Fibroblast of lung (primary cell): ENCODE data around the gene CAMSAP2. TPM values are rescaled to one million over a fixed set of nuclear protein-coding genes. Genes with fewer than 3 reads are reported as not detected.
A peak's percentile ranks its signal among the peaks of the same experiment; 100 is the strongest.

Experiments
- DNase-seq, 2 donors: peaks; one replicate each; pipeline versions ENCODE4 v3.0.0 to v3.0.0-alpha.2; 2010; ENCODE audit warnings: low read depth in 2 of 2
- H2AFZ ChIP-seq: 2 replicates; pipeline ENCODE4 v1.5.1; 2012; ENCODE audit warnings: low read length, control low read depth, inconsistent platforms
- H3K27ac ChIP-seq: 2 replicates; pipeline ENCODE4 v1.5.1; 2011; ENCODE audit warnings: low read length, control low read depth; ENCODE audit not compliant: insufficient read depth
- H3K27me3 ChIP-seq: 2 replicates; pipeline ENCODE4 v1.5.1; 2011; ENCODE audit warnings: mild to moderate bottlenecking, low read length; ENCODE audit not compliant: control insufficient read depth, insufficient read depth
- H3K36me3 ChIP-seq: 2 replicates; pipeline ENCODE4 v1.5.1; 2011; ENCODE audit warnings: low read length; ENCODE audit not compliant: control insufficient read depth, insufficient read depth
- H3K4me1 ChIP-seq: 2 replicates; pipeline ENCODE4 v1.5.1; 2011; ENCODE audit warnings: low read length; ENCODE audit not compliant: control insufficient read depth, insufficient read depth; ENCODE audit errors: extremely low read depth
- H3K4me2 ChIP-seq: 2 replicates; pipeline ENCODE4 v1.5.1; 2011; ENCODE audit warnings: low read length, control low read depth; ENCODE audit not compliant: insufficient read depth; ENCODE audit errors: extremely low read depth
- H3K4me3 ChIP-seq, 4 experiments: fragments of 200-600 bp in 1 of 4; sonication (generic) in 1 of 4; replicated peaks in 1 of 4; 2 replicates each; pipeline ENCODE4 v1.5.1; 2011 to 2016; ENCODE audit warnings: low read length in 4 of 4, low read depth in 3 of 4, mild to moderate bottlenecking in 3 of 4, control low read depth in 2 of 4, inconsistent platforms in 1 of 4, mixed read lengths in 1 of 4; ENCODE audit not compliant: insufficient read depth in 1 of 4; ENCODE audit errors: control extremely low read depth in 1 of 4
- H3K79me2 ChIP-seq: 2 replicates; pipeline ENCODE4 v1.5.1; 2012; ENCODE audit warnings: mild to moderate bottlenecking, low read length, inconsistent platforms; ENCODE audit not compliant: control insufficient read depth, insufficient read depth
- H3K9ac ChIP-seq: 2 replicates; pipeline ENCODE4 v1.5.1; 2011; ENCODE audit warnings: mild to moderate bottlenecking, low read length, control low read depth; ENCODE audit not compliant: insufficient read depth
- H3K9me3 ChIP-seq: 2 replicates; pipeline ENCODE4 v1.5.1; 2012; ENCODE audit warnings: low read depth, low read length; ENCODE audit not compliant: control insufficient read depth, insufficient read depth
- H4K20me1 ChIP-seq: 2 replicates; pipeline ENCODE4 v1.5.1; 2011; ENCODE audit warnings: low read length; ENCODE audit not compliant: control insufficient read depth, insufficient read depth; ENCODE audit errors: extremely low read depth
- CTCF ChIP-seq, 2 donors: IDR thresholded peaks in 1 of 2; conservative IDR thresholded peaks in 1 of 2; 1 replicate in 1 of 2; 2 replicates in 1 of 2; pipeline ENCODE4 v1.5.1; 2011 to 2012; ENCODE audit warnings: low read length in 2 of 2, control low read depth in 1 of 2, inconsistent platforms in 1 of 2, low read depth in 1 of 2, mild to moderate bottlenecking in 1 of 2
- EZH2 ChIP-seq: IDR thresholded peaks from 2 replicates; pipeline ENCODE4 v1.5.1; 2012; ENCODE audit warnings: low read length, control low read depth, mild to moderate bottlenecking; ENCODE audit errors: missing control alignments
- polyA plus RNA-seq, 2 donors: library from polyadenylated mRNA; depleted of rRNA in 1 of 2; stranded (reverse) in 1 of 2; unstranded in 1 of 2; fragments of >200 nt; gene quantifications; 2 replicates each; pipeline ENCODE4 v1.2.1, GENCODE V29; 2011 to 2012; ENCODE audit warnings: missing spikeins in 1 of 2
- total RNA-seq: library from RNA; depleted of rRNA; stranded (reverse); fragments of >200 nt; gene quantifications from 2 replicates; pipeline ENCODE4 v1.2.1, GENCODE V29; 2014

Gene CAMSAP2
- total and polyA plus RNA-seq, 2 donors (not counting 1 experiment from before 2014, with no cell fraction given) = 22.3 to 32.5 TPM

- Histone ChIP-seq H4K20me1 (no peaks in the 10 kb centered on the region), H3K9ac (no peak overlapping the region), H3K27me3 (no peaks in the 10 kb centered on the region), H3K4me3 (no peak overlapping the region), H3K4me1 (peaks cover 11% of the 10 kb centered on the region), H3K9me3 (no peaks in the 10 kb centered on the region), H2AFZ (no peak overlapping the region), H3K4me2 (no peak overlapping the region), H3K79me2 (peaks cover 3% of the 10 kb centered on the region), H3K27ac (no peak overlapping the region), H3K36me3 (no peaks in the 10 kb centered on the region)
- no peak for DNase-seq
- TF ChIP-seq EZH2 (no peak), CTCF (conservative IDR thresholded peaks at IDR 0.05 in 1 of 2, IDR thresholded peaks at IDR 0.05 in 1 of 2; ENCODE audit: low read depth in 1 of 2, low read length in 2 of 2) (no peak)
Observed at GRCh38 chr1:200834383-200834782, 95.7 kb downstream of the CAMSAP2 start.

GRCh38 chr1:200836213-200836612 lies 97.5 kb downstream of the CAMSAP2 start:
- H4K20me1 ChIP-seq = no peaks in the 10 kb centered on the region
- TF ChIP-seq EZH2 = no peak
- TF ChIP-seq CTCF (conservative IDR thresholded peaks at IDR 0.05 in 1 of 2, IDR thresholded peaks at IDR 0.05 in 1 of 2; ENCODE audit: low read depth in 1 of 2, low read length in 2 of 2) = no peak
- H3K27me3 ChIP-seq = no peaks in the 10 kb centered on the region
- no peak overlapping the region for H2AFZ ChIP-seq
- no peak overlapping the region for H3K4me2 ChIP-seq
- H3K9ac ChIP-seq = no peak overlapping the region
- H3K4me3 ChIP-seq = no peak overlapping the region
- no peaks in the 10 kb centered on the region for H3K36me3 ChIP-seq
- H3K27ac ChIP-seq = no peak overlapping the region
- DNase-seq = no peak
- peaks cover 11% of the 10 kb centered on the region for H3K4me1 ChIP-seq
- H3K9me3 ChIP-seq = no peaks in the 10 kb centered on the region
- H3K79me2 ChIP-seq = peaks cover 3% of the 10 kb centered on the region

GRCh38 chr1:200837931-200838571 lies 99.4 kb downstream of the CAMSAP2 start:
- no peaks in the 10 kb centered on the region for H3K27me3 ChIP-seq
- no peaks in the 10 kb centered on the region for H3K9me3 ChIP-seq
- H3K4me3 ChIP-seq = no peak overlapping the region
- H2AFZ ChIP-seq = no peak overlapping the region
- peaks cover 3% of the 10 kb centered on the region for H3K79me2 ChIP-seq
- H3K9ac ChIP-seq = no peak overlapping the region
- TF ChIP-seq CTCF (conservative IDR thresholded peaks at IDR 0.05 in 1 of 2, IDR thresholded peaks at IDR 0.05 in 1 of 2; ENCODE audit: low read depth in 1 of 2, low read length in 2 of 2) (peak in 1 of 2 donors; percentile 32), EZH2 (no peak)
- H4K20me1 ChIP-seq = no peaks in the 10 kb centered on the region
- peak overlapping the region; percentile 29 for H3K27ac ChIP-seq
- DNase-seq = peak; percentile 7 to 59
- H3K4me1 ChIP-seq = peaks cover 11% of the 10 kb centered on the region
- H3K36me3 ChIP-seq = peaks cover 2% of the 10 kb centered on the region
- H3K4me2 ChIP-seq = peak overlapping the region; percentile 23
